Adipose tissue (tissue), 3 donors: ENCODE data around the gene PSORS1C2. TPM values are rescaled to one million over a fixed set of nuclear protein-coding genes. Genes with fewer than 3 reads are reported as not detected.

Experiments
- H3K27ac ChIP-seq: one replicate; pipeline ENCODE4 v1.5.1; 2013; ENCODE audit warnings: low read depth, low read length
- WGBS, 3 donors: extraction: QIAGEN DNeasy Blood & Tissue Kit; methylation state at CpG; one replicate each; pipeline ENCODE4 v1.1.7; 2013; 5-methylcytosine and 5-hydroxymethylcytosine counted together
- polyA plus RNA-seq, 3 donors: library from polyadenylated mRNA; stranded (reverse); fragments of 200-250 nt; gene quantifications; one replicate each; pipeline ENCODE4 v1.2.3, GENCODE V29; 2013
- donor health status: healthy with polysubstance abuse.
- donor health status: Bipolar disorder and iron deficiency.
- donor health status: healthy.

Gene PSORS1C2
- polyA plus RNA-seq, 3 donors: 0.07 TPM; not detected in 2

- 70 to 87% (median 81%) methylated on average over 11 to 12 of the region's 12 CpGs for WGBS, 3 donors
Observed at GRCh38 chr6:31121131-31121790, 17.6 kb downstream of the PSORS1C2 start.

GRCh38 chr6:31120151-31120915 is 18.5 kb downstream of the PSORS1C2 start, which contains the start of gene CDSN:
Gene CDSN, minus strand, starts transcription at chr6:31120446. Its CDS starts 27 bp downstream, at chr6:31120419.
- no peak within 1 kb of the TSS for H3K27ac ChIP-seq
- WGBS, 3 donors: 78 to 85% (median 83%) methylated on average over 23 to 26 of the region's 26 CpGs

More at GRCh38 chr6:31121131-31121790, 17.6 kb downstream of the PSORS1C2 start:
- no peak overlapping the region for H3K27ac ChIP-seq

- H3K27ac ChIP-seq: no peak overlapping the region
- WGBS, 3 donors: 80 to 87% (median 82%) methylated on average over 7 of the region's 7 CpGs
Observed at GRCh38 chr6:31118178-31118577, 20.7 kb downstream of the PSORS1C2 start.

- 57 to 63% (median 60%) methylated on average over 19 of the region's 19 CpGs for WGBS, 3 donors
Observed at GRCh38 chr6:31116661-31117385, 22.0 kb downstream of the PSORS1C2 start.

GRCh38 chr6:31115941-31116560 is 22.8 kb downstream of the PSORS1C2 start:
- 78 to 96% (median 95%) methylated on average over 12 of the region's 12 CpGs for WGBS, 3 donors
- H3K27ac ChIP-seq: no peak overlapping the region

More at GRCh38 chr6:31116661-31117385, 22.0 kb downstream of the PSORS1C2 start:
- no peak overlapping the region for H3K27ac ChIP-seq

GRCh38 chr6:31114970-31115849 is 23.7 kb downstream of the PSORS1C2 start:
- no peak overlapping the region for H3K27ac ChIP-seq
- 38 to 65% (median 46%) methylated on average over 9 of the region's 9 CpGs for WGBS, 3 donors

- no peak within 1 kb of the TSS for H3K27ac ChIP-seq
- 23 to 40% (median 28%) methylated on average over 3 of the region's 3 CpGs for whole genome bisulfite sequencing, 3 donors
Observed at GRCh38 chr6:31114541-31114878, 24.4 kb downstream of the PSORS1C2 start, which contains the start of gene PSORS1C1. Gene PSORS1C1, plus strand, starts transcription at chr6:31114800. Its CDS starts 14,833 bp downstream, at chr6:31129633.

- WGBS, 3 donors: 56 to 73% (median 66%) methylated on average over 7 of the region's 7 CpGs
- H3K27ac ChIP-seq: no peak overlapping the region
Observed at GRCh38 chr6:31113861-31114540, 24.9 kb downstream of the PSORS1C2 start.

- WGBS, 3 donors: 82 to 92% (median 90%) methylated on average over 5 of the region's 5 CpGs
- no peak within 1 kb of the TSS for H3K27ac ChIP-seq
Observed at GRCh38 chr6:31112478-31112877, 26.4 kb downstream of the PSORS1C2 start, which contains the start of gene C6orf15. Gene C6orf15, minus strand, starts transcription at chr6:31112575. Its CDS starts 20 bp downstream, at chr6:31112555.

GRCh38 chr6:31111712-31112111 is 27.2 kb downstream of the PSORS1C2 start:
- no peak overlapping the region for H3K27ac ChIP-seq
- WGBS, 3 donors: 80 to 92% (median 88%) methylated on average over 13 of the region's 13 CpGs

GRCh38 chr6:31110825-31111582 is 27.9 kb downstream of the PSORS1C2 start:
- 66 to 80% (median 79%) methylated on average over 11 of the region's 11 CpGs for WGBS, 3 donors

GRCh38 chr6:31107052-31107451 is 31.8 kb downstream of the PSORS1C2 start:
- no peak overlapping the region for H3K27ac ChIP-seq
- 66 to 75% (median 69%) methylated on average over 4 of the region's 4 CpGs for WGBS, 3 donors

More at GRCh38 chr6:31110825-31111582, 27.9 kb downstream of the PSORS1C2 start:
- no peak overlapping the region for H3K27ac ChIP-seq

- H3K27ac ChIP-seq: no peak overlapping the region
- WGBS, 3 donors: 98% methylated on average over 2 of the region's 2 CpGs
Observed at GRCh38 chr6:31103136-31103535, 35.7 kb downstream of the PSORS1C2 start.

- WGBS, 3 donors: 87 to 94% (median 89%) methylated on average over 4 of the region's 4 CpGs
- no peak overlapping the region for H3K27ac ChIP-seq
Observed at GRCh38 chr6:31098449-31098938, 40.4 kb downstream of the PSORS1C2 start.

- no peak overlapping the region for H3K27ac ChIP-seq
- WGBS, 3 donors: 60 to 76% (median 62%) methylated on average over 5 of the region's 5 CpGs
Observed at GRCh38 chr6:31096656-31097055, 42.2 kb downstream of the PSORS1C2 start.

- no peak overlapping the region for H3K27ac ChIP-seq
- 61 to 77% (median 76%) methylated on average over 3 of the region's 3 CpGs for WGBS, 3 donors
Observed at GRCh38 chr6:31096215-31096614, 42.7 kb downstream of the PSORS1C2 start.
